DND-41 (cell line): ENCODE measurements around the gene GNG11.

Experiments
- ATAC-seq: fragments of 200-7000 bp; cut with Tn5 transposase; 3 replicates; pipeline ENCODE4 v1.9.1; 2021; ENCODE audit warnings: low read depth; ENCODE audit not compliant: insufficient read depth
- DNase-seq: peaks from one replicate; pipeline ENCODE4 v3.0.0-alpha.2; 2020
- H2AFZ ChIP-seq: 2 replicates; pipeline ENCODE4 v1.6.0; 2012; ENCODE audit warnings: low read depth, low read length
- H3K27ac ChIP-seq: 2 replicates; pipeline ENCODE4 v1.5.1; 2012; ENCODE audit warnings: low read length, inconsistent platforms
- H3K27me3 ChIP-seq: fragments of 200-600 bp; sonication (generic); 2 replicates; pipeline ENCODE4 v1.6.0; 2012; ENCODE audit warnings: low read length, mild to moderate bottlenecking, inconsistent platforms; ENCODE audit not compliant: insufficient read depth, poor library complexity
- H3K36me3 ChIP-seq: 2 replicates; pipeline ENCODE4 v1.5.1; 2012; ENCODE audit warnings: low read length, inconsistent platforms; ENCODE audit not compliant: insufficient read depth
- H3K4me1 ChIP-seq: 2 replicates; pipeline ENCODE4 v1.5.1; 2012; ENCODE audit warnings: mild to moderate bottlenecking, low read length; ENCODE audit not compliant: insufficient read depth
- H3K4me2 ChIP-seq: 2 replicates; pipeline ENCODE4 v1.6.0; 2012; ENCODE audit warnings: mild to moderate bottlenecking, moderate library complexity, low read length, inconsistent platforms; ENCODE audit not compliant: insufficient read depth
- H3K4me3 ChIP-seq, 2 experiments: fragments of 200-600 bp in 1 of 2; shearing (Covaris generic) in 1 of 2; 2 replicates each; pipeline ENCODE4 v1.5.1; 2012 to 2016; ENCODE audit warnings: inconsistent platforms in 2 of 2, low read length in 2 of 2, mild to moderate bottlenecking in 2 of 2, low read depth in 1 of 2, moderate library complexity in 1 of 2
- H3K79me2 ChIP-seq: 2 replicates; pipeline ENCODE4 v1.6.0; 2012; ENCODE audit warnings: low read length, inconsistent platforms; ENCODE audit not compliant: insufficient read depth
- H3K9ac ChIP-seq: 2 replicates; pipeline ENCODE4 v1.6.0; 2012; ENCODE audit warnings: low read depth, mild to moderate bottlenecking, inconsistent platforms, low read length, moderate library complexity
- H3K9me3 ChIP-seq: 2 replicates; pipeline ENCODE4 v1.5.1; 2012; ENCODE audit warnings: low read length, moderate library complexity, mild to moderate bottlenecking, inconsistent platforms; ENCODE audit not compliant: insufficient read depth, severe bottlenecking
- H4K20me1 ChIP-seq: 2 replicates; pipeline ENCODE4 v1.6.0; 2012; ENCODE audit warnings: low read length; ENCODE audit not compliant: insufficient read depth
- EZH2 ChIP-seq: IDR thresholded peaks from 3 replicates; pipeline ENCODE4 v1.6.1; 2012; ENCODE audit warnings: borderline replicate concordance, low read depth, mild to moderate bottlenecking, moderate library complexity, low read length, inconsistent platforms; ENCODE audit not compliant: severe bottlenecking
- TF ChIP-seq, protein P1 (sequence below): IDR thresholded peaks from 2 replicates; pipeline ENCODE4 v1.5.1; 2012; ENCODE audit warnings: borderline replicate concordance, low read length, moderate library complexity, mild to moderate bottlenecking; ENCODE audit not compliant: poor library complexity, severe bottlenecking; ENCODE audit errors: extremely low read depth

GNG11 gene

GRCh38 chr7:93937818-93938217 is 16.3 kb downstream of the GNG11 start:
- H3K9me3 ChIP-seq = no peaks in the 10 kb centered on the region
- H3K79me2 ChIP-seq = no peaks in the 10 kb centered on the region
- H3K4me3 ChIP-seq = no peak overlapping the region
- ATAC-seq = no peak
- no peak for DNase-seq
- H4K20me1 ChIP-seq = no peaks in the 10 kb centered on the region
- peaks cover 3% of the 10 kb centered on the region for H3K27me3 ChIP-seq
- H3K9ac ChIP-seq = no peak overlapping the region
- H3K4me1 ChIP-seq = no peaks in the 10 kb centered on the region
- no peak overlapping the region for H2AFZ ChIP-seq
- H3K36me3 ChIP-seq = no peaks in the 10 kb centered on the region
- TF ChIP-seq, protein P1, sequence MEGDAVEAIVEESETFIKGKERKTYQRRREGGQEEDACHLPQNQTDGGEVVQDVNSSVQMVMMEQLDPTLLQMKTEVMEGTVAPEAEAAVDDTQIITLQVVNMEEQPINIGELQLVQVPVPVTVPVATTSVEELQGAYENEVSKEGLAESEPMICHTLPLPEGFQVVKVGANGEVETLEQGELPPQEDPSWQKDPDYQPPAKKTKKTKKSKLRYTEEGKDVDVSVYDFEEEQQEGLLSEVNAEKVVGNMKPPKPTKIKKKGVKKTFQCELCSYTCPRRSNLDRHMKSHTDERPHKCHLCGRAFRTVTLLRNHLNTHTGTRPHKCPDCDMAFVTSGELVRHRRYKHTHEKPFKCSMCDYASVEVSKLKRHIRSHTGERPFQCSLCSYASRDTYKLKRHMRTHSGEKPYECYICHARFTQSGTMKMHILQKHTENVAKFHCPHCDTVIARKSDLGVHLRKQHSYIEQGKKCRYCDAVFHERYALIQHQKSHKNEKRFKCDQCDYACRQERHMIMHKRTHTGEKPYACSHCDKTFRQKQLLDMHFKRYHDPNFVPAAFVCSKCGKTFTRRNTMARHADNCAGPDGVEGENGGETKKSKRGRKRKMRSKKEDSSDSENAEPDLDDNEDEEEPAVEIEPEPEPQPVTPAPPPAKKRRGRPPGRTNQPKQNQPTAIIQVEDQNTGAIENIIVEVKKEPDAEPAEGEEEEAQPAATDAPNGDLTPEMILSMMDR = no peak
- TF ChIP-seq EZH2 = no peak
- no peak overlapping the region for H3K27ac ChIP-seq
- no peak overlapping the region for H3K4me2 ChIP-seq

GRCh38 chr7:93938293-93938692 is 16.8 kb downstream of the GNG11 start:
- TF ChIP-seq, protein P1 = no peak
- H4K20me1 ChIP-seq = no peaks in the 10 kb centered on the region
- DNase-seq = no peak
- H2AFZ ChIP-seq = no peak overlapping the region
- H3K9me3 ChIP-seq = no peaks in the 10 kb centered on the region
- H3K4me3 ChIP-seq = no peak overlapping the region
- no peak for ATAC-seq
- no peaks in the 10 kb centered on the region for H3K36me3 ChIP-seq
- peaks cover 3% of the 10 kb centered on the region for H3K27me3 ChIP-seq
- H3K4me2 ChIP-seq = no peak overlapping the region
- H3K4me1 ChIP-seq = no peaks in the 10 kb centered on the region
- H3K79me2 ChIP-seq = no peaks in the 10 kb centered on the region
- H3K27ac ChIP-seq = no peak overlapping the region
- no peak overlapping the region for H3K9ac ChIP-seq

DNA sequence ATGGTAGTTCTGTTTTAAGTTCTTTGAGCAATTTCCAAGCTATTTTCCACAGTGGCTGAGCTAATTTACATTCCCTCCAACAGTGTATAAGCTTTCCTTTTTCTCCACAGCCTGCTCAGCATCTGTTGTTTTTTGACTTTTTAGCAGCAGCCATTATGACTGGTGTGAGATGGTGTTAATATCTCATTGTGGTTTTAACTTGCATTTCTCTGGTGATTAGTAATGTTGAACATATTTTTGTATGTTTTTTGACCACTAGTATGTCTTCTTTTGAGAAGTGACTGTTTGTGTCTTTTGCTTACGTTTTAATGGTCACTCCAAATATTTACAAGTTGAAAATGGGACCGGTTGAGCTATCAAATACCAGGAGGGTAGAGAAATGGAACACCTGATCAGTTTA is 20.4 kb downstream of the GNG11 start:
- TF ChIP-seq, protein P1 = no peak
- no peak for TF ChIP-seq EZH2
- peaks cover 3% of the 10 kb centered on the region for H3K27me3 ChIP-seq
- no peak overlapping the region for H3K9ac ChIP-seq
- H3K4me3 ChIP-seq = no peak overlapping the region
- DNase-seq (no peak), ATAC-seq (no peak)
- no peak overlapping the region for H3K4me2 ChIP-seq
- H3K4me1 ChIP-seq = no peaks in the 10 kb centered on the region
- no peak overlapping the region for H2AFZ ChIP-seq
- no peaks in the 10 kb centered on the region for H4K20me1 ChIP-seq
- no peaks in the 10 kb centered on the region for H3K9me3 ChIP-seq
- no peaks in the 10 kb centered on the region for H3K79me2 ChIP-seq
- no peaks in the 10 kb centered on the region for H3K36me3 ChIP-seq
- no peak overlapping the region for H3K27ac ChIP-seq
